ENCODE data around the gene CLIP2.
"Not testable (repeated sequence)": the region's sequence is repeated elsewhere in the genome, so short reads cannot be mapped to it uniquely, and the experiment has no call there.

Gene CLIP2

GRCh38 chr7:74253835-74254128, 35.4 kb upstream of the CLIP2 start:
- TF ChIP-seq CTCF (IDR thresholded peaks at IDR 0.05; ENCODE audit: insufficient read depth, missing control alignments) = no peak
- no peak for FAIRE-seq
- DNase-seq (ENCODE audit: insufficient read length, low spot score) = no peak

GRCh38 chr7:74254129-74254857, 34.9 kb upstream of the CLIP2 start, which contains the start of gene RFC2:
Gene RFC2, minus strand, starts transcription at chr7:74254399. Its CDS starts 16 bp downstream, at chr7:74254383.
- peak; percentile 82 for DNase-seq (ENCODE audit: insufficient read length, low spot score)
- TF ChIP-seq CTCF (IDR thresholded peaks at IDR 0.05; ENCODE audit: insufficient read depth, missing control alignments) = no peak
- no peak for FAIRE-seq

- FAIRE-seq = no peak
- TF ChIP-seq CTCF (IDR thresholded peaks at IDR 0.05; ENCODE audit: insufficient read depth, missing control alignments) = no peak
- no peak for DNase-seq (ENCODE audit: insufficient read length, low spot score)
Observed at GRCh38 chr7:74254858-74255379, 34.3 kb upstream of the CLIP2 start.

- not testable (repeated sequence) for DNase-seq (ENCODE audit: insufficient read length, low spot score); FAIRE-seq
Observed at GRCh38 chr7:74255461-74255860, 33.7 kb upstream of the CLIP2 start.

- no peak for DNase-seq (ENCODE audit: insufficient read length, low spot score)
- TF ChIP-seq CTCF (IDR thresholded peaks at IDR 0.05; ENCODE audit: insufficient read depth, missing control alignments) = no peak
- no peak for FAIRE-seq
Observed at GRCh38 chr7:74256491-74257408, 32.5 kb upstream of the CLIP2 start.

- DNase-seq (ENCODE audit: insufficient read length, low spot score) = no peak
- TF ChIP-seq CTCF (IDR thresholded peaks at IDR 0.05; ENCODE audit: insufficient read depth, missing control alignments) = no peak
- FAIRE-seq = no peak
Observed at GRCh38 chr7:74258639-74259038, 30.6 kb upstream of the CLIP2 start.

GRCh38 chr7:74262639-74263398, 26.4 kb upstream of the CLIP2 start:
- TF ChIP-seq CTCF (IDR thresholded peaks at IDR 0.05; ENCODE audit: insufficient read depth, missing control alignments) = no peak
- DNase-seq (ENCODE audit: insufficient read length, low spot score) (no peak), FAIRE-seq (no peak)

Data from D721Med (cell line).